GM19099 (cell line): ENCODE results near the gene DHX29.

Experiments used
- POLR2A ChIP-seq: IDR thresholded peaks from 3 replicates; pipeline ENCODE4 v1.6.1; 2011; ENCODE audit warnings: low read depth; ENCODE audit not compliant: insufficient read length; ENCODE audit errors: extremely low read depth

The DHX29 gene

DNA sequence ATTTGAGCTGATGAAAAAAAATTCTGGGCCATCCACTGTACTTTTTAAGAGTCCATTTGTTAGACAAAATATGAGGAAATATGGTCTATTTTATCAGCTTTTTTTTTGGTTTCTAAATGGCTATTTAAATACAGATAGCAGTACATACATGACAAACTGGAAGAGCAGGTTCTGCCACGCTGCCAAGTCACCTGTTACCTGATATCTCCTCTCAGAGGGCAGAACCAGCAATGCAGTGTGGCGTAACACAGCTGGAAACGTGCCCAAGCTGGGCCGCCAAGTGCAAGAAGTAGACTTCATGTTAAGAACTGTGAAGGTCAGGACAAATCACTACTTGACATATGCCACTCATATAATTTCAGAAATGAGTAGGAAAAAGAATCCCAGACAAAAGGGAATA lies 88.5 kb downstream of the DHX29 start:
- no peak for TF ChIP-seq POLR2A

DNA sequence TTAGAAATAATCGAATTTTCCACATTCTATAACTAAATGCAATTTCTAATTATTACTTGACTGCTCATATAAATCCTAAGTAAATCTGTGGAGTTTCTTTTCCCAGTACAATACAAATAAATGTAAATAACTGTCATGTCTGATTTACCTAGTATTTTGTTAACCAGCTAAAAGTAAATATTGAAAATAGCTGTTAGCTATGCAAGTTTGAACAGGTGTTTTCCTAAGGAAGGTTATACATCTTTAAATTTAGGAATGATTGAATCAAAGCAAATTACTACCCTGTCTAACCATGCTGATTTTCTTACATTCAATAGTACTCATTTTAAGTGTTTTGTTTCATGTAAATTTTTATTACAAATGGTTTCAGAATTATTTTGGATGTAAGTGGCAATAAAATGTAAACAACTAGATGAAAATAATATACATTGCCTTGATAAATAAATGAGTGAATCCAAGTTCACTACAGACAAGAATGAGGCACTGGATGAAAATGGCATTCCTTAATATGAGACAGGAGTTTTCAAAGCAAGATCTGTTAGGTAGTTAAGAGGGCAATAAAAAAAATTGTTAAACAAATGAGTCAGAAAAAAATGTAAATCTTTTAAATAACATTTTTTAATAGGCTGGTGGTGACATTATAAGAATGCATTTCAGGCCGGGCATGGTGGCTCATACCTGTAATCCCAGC lies 96.2 kb downstream of the DHX29 start:
- no peak for TF ChIP-seq POLR2A
